Esophagus squamous epithelium (tissue), 5 donors: ENCODE results near the gene ARR3. TPM values are rescaled to one million over a fixed set of nuclear protein-coding genes. Genes with fewer than 3 reads are reported as not detected.

Experiments
- DNase-seq: peaks from one replicate; lab custom pipeline; 2025; lab: John Stamatoyannopoulos, UW
- H3K27ac ChIP-seq, 4 donors: fragments of 200-600 bp; sonication (generic); one replicate each; pipeline ENCODE4 v1.5.1; 2016 to 2019; ENCODE audit warnings: mild to moderate bottlenecking in 1 of 4
- H3K27me3 ChIP-seq, 4 donors: fragments of 200-600 bp; sonication (generic); 1 replicate in 3 of 4; 2 replicates in 1 of 4; pipeline versions ENCODE4 v1.5.1 to v1.6.0; 2017 to 2021; ENCODE audit warnings: antibody characterized with exemption in 1 of 4
- H3K36me3 ChIP-seq, 3 donors: fragments of 200-600 bp; sonication (generic); one replicate each; pipeline ENCODE4 v1.5.1; 2016 to 2019
- H3K4me1 ChIP-seq, 3 donors: fragments of 200-600 bp; sonication (generic); one replicate each; pipeline ENCODE4 v1.5.1; 2017 to 2019
- H3K4me3 ChIP-seq, 4 donors: fragments of 200-600 bp; sonication (generic); 1 replicate in 3 of 4; 2 replicates in 1 of 4; pipeline ENCODE4 v1.5.1; 2016 to 2019; ENCODE audit warnings: mild to moderate bottlenecking in 2 of 4, moderate library complexity in 1 of 4
- H3K9me3 ChIP-seq, 3 donors: fragments of 200-600 bp; sonication (generic); one replicate each; pipeline ENCODE4 v1.5.1; 2016 to 2019
- CTCF ChIP-seq, 6 experiments: fragments of 450-650 bp in 4 of 6; fragments of 200-600 bp in 2 of 6; sonication (generic) in 2 of 6; IDR thresholded peaks; one replicate each; pipeline ENCODE4 v1.5.1; 2016 to 2019; ENCODE audit warnings: antibody characterized with exemption in 6 of 6, mild to moderate bottlenecking in 4 of 6, moderate library complexity in 4 of 6
- POLR2A ChIP-seq, 4 donors: fragments of 450-650 bp; IDR thresholded peaks; one replicate each; pipeline ENCODE4 v1.6.1; 2017; ENCODE audit warnings: antibody characterized with exemption in 4 of 4, mild to moderate bottlenecking in 4 of 4, moderate library complexity in 3 of 4
- WGBS, 2 donors: methylation state at CpG; one replicate each; pipeline ENCODE4 v1.1.5; 2018; 5-methylcytosine and 5-hydroxymethylcytosine counted together
- intact Hi-C: fragments of 100-400 bp; cut with DNase I; formaldehyde crosslinking; loops from one replicate; pipeline ENCODE4 v1.15.0; 2022
- total RNA-seq, 4 donors: library from RNA; depleted of rRNA; stranded (reverse); fragments of >200 nt; gene quantifications; one replicate each; pipeline ENCODE4 v1.1.0, GENCODE V29; 2016
- donor health status: DM: yes; HTN: yes; CAD: no.

The ARR3 gene
- total RNA-seq, 4 donors from 2014 or later: not detected

GRCh38 chrX:70279081-70279480 is 10.9 kb downstream of the ARR3 start:
- Histone ChIP-seq H3K4me1 (no peaks in the 10 kb centered on the region), H3K27ac (no peak overlapping the region), H3K27me3 (no peaks in the 10 kb centered on the region), H3K36me3 (peaks cover 0 to 7% (median 0%) of the 10 kb centered on the region in 3 donors), H3K4me3 (no peak overlapping the region), H3K9me3 (no peaks in the 10 kb centered on the region)
- WGBS, 2 donors: 68 to 91% methylated on average over 3 of the region's 3 CpGs
- TF ChIP-seq CTCF (IDR thresholded peaks at IDR 0.05) (no peak), POLR2A (IDR thresholded peaks at IDR 0.05) (no peak)
- intact Hi-C loops: no loop called here
- DNase-seq: no peak

GRCh38 chrX:70280573-70280972 is 12.4 kb downstream of the ARR3 start:
- no peak overlapping the region for H3K4me3 ChIP-seq
- no peak overlapping the region for H3K27ac ChIP-seq
- no peak for TF ChIP-seq POLR2A (IDR thresholded peaks at IDR 0.05)
- no peak for TF ChIP-seq CTCF (IDR thresholded peaks at IDR 0.05)
- WGBS, 2 donors: 78% methylated on average over 3 of the region's 3 CpGs; no CpG with 5 or more reads in 1 of the 2 donors
- no peak for DNase-seq
- no peaks in the 10 kb centered on the region for H3K9me3 ChIP-seq
- H3K4me1 ChIP-seq: no peaks in the 10 kb centered on the region
- H3K36me3 ChIP-seq: peaks cover 0 to 14% (median 0%) of the 10 kb centered on the region in 3 donors
- intact Hi-C loops: no loop called here
- no peaks in the 10 kb centered on the region for H3K27me3 ChIP-seq

GRCh38 chrX:70281951-70282350 is 13.8 kb downstream of the ARR3 start, which contains the start of gene RAB41:
TSS of gene RAB41 (plus strand) at chrX:70282172. CDS start at chrX:70282218, 46 bp downstream.
- no peaks in the 10 kb centered on the region for H3K27me3 ChIP-seq
- WGBS, 2 donors: 89 to 94% methylated on average over 14 to 16 of the region's 21 CpGs
- TF ChIP-seq CTCF (IDR thresholded peaks at IDR 0.05) (no peak), POLR2A (IDR thresholded peaks at IDR 0.05) (no peak)
- no peak within 1 kb of the TSS for H3K4me3 ChIP-seq
- intact Hi-C loops: no loop called here
- no peaks in the 10 kb centered on the region for H3K9me3 ChIP-seq
- no peak within 1 kb of the TSS for H3K27ac ChIP-seq
- H3K4me1 ChIP-seq: no peaks in the 10 kb centered on the region
- DNase-seq: no peak
- peaks cover 0 to 28% (median 0%) of the 10 kb centered on the region in 3 donors for H3K36me3 ChIP-seq

- H3K4me3 ChIP-seq: peak overlapping the region; percentile 43 to 67 (median 56)
- no peaks in the 10 kb centered on the region for H3K9me3 ChIP-seq
- H3K27ac ChIP-seq: peak overlapping the region; percentile 76 to 86 (median 83)
- 38 to 80% methylated on average over 1 to 11 of the region's 11 CpGs for WGBS, 2 donors
- intact Hi-C loops: no loop called here
- no peak for DNase-seq
- TF ChIP-seq CTCF (IDR thresholded peaks at IDR 0.05) (no peak), POLR2A (IDR thresholded peaks at IDR 0.05) (no peak)
- no peaks in the 10 kb centered on the region for H3K27me3 ChIP-seq
- H3K4me1 ChIP-seq: peaks cover 0 to 19% (median 5%) of the 10 kb centered on the region in 3 donors
- peaks cover 0 to 35% (median 0%) of the 10 kb centered on the region in 3 donors for H3K36me3 ChIP-seq
Measured at GRCh38 chrX:70289168-70289792, 21.1 kb downstream of the ARR3 start.
